ENCODE results near the gene P3H2. TPM values are rescaled to one million over a fixed set of nuclear protein-coding genes. Genes with fewer than 3 reads are reported as not detected.

The P3H2 gene
- total and polyA plus RNA-seq, 2 experiments from 2014 or later: 8.2 to 24.2 TPM

DNA sequence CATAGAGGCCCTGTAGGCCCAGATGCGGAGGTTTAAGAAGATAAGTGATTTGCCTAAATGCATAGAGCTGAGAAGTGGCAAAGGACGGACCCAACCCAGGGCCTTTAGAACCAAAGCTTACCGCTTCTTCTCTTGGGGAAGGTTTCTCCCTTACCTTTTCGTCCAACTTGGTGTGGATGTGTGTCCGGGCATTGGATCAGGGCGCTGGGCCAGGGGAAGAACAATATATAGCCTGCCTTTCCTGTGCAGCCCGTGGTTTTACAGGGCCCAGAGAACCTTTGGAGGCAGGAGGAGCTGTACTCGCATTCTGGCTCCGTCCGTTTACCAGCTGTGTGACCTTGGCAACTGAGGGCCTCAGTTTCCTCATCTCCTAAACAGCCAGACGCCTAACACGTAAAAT lies 686 bp upstream of the P3H2 start:
- Histone ChIP-seq H3K27me3 (ENCODE audit: insufficient read depth) (peaks cover 31% of the 10 kb centered on the region), H3K4me2 (peak overlapping the region; percentile 92; the same call in 1 of the 2 replicates), H3K9me2 (ENCODE audit: insufficient read depth) (no peaks in the 10 kb centered on the region), H3K4me1 (ENCODE audit: insufficient read depth) (peaks cover 34% of the 10 kb centered on the region), H4K20me1 (replicated peaks; ENCODE audit: insufficient read depth) (peaks cover 4% of the 10 kb centered on the region; the same call in 1 of the 2 replicates), H3K79me2 (replicated peaks; ENCODE audit: insufficient read depth) (peaks cover 3% of the 10 kb centered on the region; the same call in 1 of the 2 replicates), H3K27ac (ENCODE audit: low read depth) (no peak overlapping the region), H3F3A (replicated peaks; ENCODE audit: low read depth) (peaks cover 3% of the 10 kb centered on the region; the same call in 1 of the 2 replicates), H3K36me3 (ENCODE audit: insufficient read depth) (0 out of 2 replicates have a peak, but pooled peaks cover 3% of the 10 kb centered on the region), H2AFZ (no peak overlapping the region; the same call in 1 of the 2 replicates), H3K4me3 (0 out of 2 replicates have a peak overlapping the region, but pooled peaks have one; percentile 17)
- H3K36me3 Mint-ChIP-seq (ENCODE audit: low read depth): peaks cover 3% of the 10 kb centered on the region; the same call in 2 of the 3 replicates
- DNase-seq (ENCODE audit: low spot score): no peak
- no peaks in the 10 kb centered on the region; the same call in 2 of the 3 replicates for H3K9me3 Mint-ChIP-seq
- no peak overlapping the region for H3K4me3 Mint-ChIP-seq
- no peak for ATAC-seq
- H3K27me3 Mint-ChIP-seq (ENCODE audit: insufficient read depth, low read depth, poor library complexity): peaks cover 19% of the 10 kb centered on the region
- no peak for TF ChIP-seq ZNF331 (CRISPR knock-in tag; IDR thresholded peaks at IDR 0.05; ENCODE audit: low read depth)
- TF ChIP-seq ZNF114 (CRISPR knock-in tag; IDR thresholded peaks at IDR 0.05): no peak
- no peak for TF ChIP-seq NANOG (IDR thresholded peaks at IDR 0.05; ENCODE audit: borderline replicate concordance)
- TF ChIP-seq STAT1 (IDR thresholded peaks at IDR 0.05; ENCODE audit: unreplicated experiment): no peak
- TF ChIP-seq, protein P1, sequence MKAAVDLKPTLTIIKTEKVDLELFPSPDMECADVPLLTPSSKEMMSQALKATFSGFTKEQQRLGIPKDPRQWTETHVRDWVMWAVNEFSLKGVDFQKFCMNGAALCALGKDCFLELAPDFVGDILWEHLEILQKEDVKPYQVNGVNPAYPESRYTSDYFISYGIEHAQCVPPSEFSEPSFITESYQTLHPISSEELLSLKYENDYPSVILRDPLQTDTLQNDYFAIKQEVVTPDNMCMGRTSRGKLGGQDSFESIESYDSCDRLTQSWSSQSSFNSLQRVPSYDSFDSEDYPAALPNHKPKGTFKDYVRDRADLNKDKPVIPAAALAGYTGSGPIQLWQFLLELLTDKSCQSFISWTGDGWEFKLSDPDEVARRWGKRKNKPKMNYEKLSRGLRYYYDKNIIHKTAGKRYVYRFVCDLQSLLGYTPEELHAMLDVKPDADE (IDR thresholded peaks at IDR 0.05): no peak
- H3K4me1 Mint-ChIP-seq: peaks cover 39% of the 10 kb centered on the region
- H3K27ac Mint-ChIP-seq: no peak overlapping the region

DNA sequence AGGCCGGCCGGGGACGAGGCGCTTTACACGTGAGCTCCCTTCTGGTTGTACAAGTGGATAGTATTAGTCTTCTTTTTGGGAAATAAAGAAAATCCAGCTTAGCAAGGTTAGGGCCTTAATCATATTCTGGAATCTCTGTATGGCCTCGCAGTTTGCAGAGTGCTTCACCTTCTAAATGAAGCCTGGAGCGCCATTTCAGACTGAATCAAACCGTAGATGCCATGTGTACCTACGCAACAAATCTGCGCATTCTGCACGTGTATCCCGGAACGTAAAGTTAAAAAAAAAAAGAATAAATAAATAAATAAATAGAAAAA lies 322 bp upstream of the P3H2 start:
- no peak for DNase-seq (ENCODE audit: low spot score)
- Histone ChIP-seq H4K20me1 (replicated peaks; ENCODE audit: insufficient read depth) (peaks cover 4% of the 10 kb centered on the region; the same call in 1 of the 2 replicates), H3K4me2 (peak overlapping the region; percentile 92; the same call in 1 of the 2 replicates), H3F3A (replicated peaks; ENCODE audit: low read depth) (peaks cover 3% of the 10 kb centered on the region; the same call in 1 of the 2 replicates), H3K4me1 (ENCODE audit: insufficient read depth) (peaks cover 34% of the 10 kb centered on the region), H3K4me3 (peak overlapping the region; percentile 80), H3K36me3 (ENCODE audit: insufficient read depth) (0 out of 2 replicates have a peak, but pooled peaks cover 3% of the 10 kb centered on the region), H3K27ac (ENCODE audit: low read depth) (no peak overlapping the region), H3K27me3 (ENCODE audit: insufficient read depth) (peaks cover 31% of the 10 kb centered on the region), H3K79me2 (replicated peaks; ENCODE audit: insufficient read depth) (peaks cover 5% of the 10 kb centered on the region), H3K9me2 (ENCODE audit: insufficient read depth) (no peaks in the 10 kb centered on the region), H2AFZ (peak overlapping the region; percentile 85)
- H3K27me3 Mint-ChIP-seq (ENCODE audit: insufficient read depth, low read depth, poor library complexity): peaks cover 19% of the 10 kb centered on the region
- peak overlapping the region; percentile 67 for H3K4me3 Mint-ChIP-seq
- H3K4me1 Mint-ChIP-seq: peaks cover 42% of the 10 kb centered on the region
- H3K9me3 Mint-ChIP-seq: no peaks in the 10 kb centered on the region; the same call in 2 of the 3 replicates
- no peak for ATAC-seq
- H3K27ac Mint-ChIP-seq: no peak overlapping the region
- H3K36me3 Mint-ChIP-seq (ENCODE audit: low read depth): peaks cover 3% of the 10 kb centered on the region; the same call in 2 of the 3 replicates
- TF ChIP-seq, protein P2, sequence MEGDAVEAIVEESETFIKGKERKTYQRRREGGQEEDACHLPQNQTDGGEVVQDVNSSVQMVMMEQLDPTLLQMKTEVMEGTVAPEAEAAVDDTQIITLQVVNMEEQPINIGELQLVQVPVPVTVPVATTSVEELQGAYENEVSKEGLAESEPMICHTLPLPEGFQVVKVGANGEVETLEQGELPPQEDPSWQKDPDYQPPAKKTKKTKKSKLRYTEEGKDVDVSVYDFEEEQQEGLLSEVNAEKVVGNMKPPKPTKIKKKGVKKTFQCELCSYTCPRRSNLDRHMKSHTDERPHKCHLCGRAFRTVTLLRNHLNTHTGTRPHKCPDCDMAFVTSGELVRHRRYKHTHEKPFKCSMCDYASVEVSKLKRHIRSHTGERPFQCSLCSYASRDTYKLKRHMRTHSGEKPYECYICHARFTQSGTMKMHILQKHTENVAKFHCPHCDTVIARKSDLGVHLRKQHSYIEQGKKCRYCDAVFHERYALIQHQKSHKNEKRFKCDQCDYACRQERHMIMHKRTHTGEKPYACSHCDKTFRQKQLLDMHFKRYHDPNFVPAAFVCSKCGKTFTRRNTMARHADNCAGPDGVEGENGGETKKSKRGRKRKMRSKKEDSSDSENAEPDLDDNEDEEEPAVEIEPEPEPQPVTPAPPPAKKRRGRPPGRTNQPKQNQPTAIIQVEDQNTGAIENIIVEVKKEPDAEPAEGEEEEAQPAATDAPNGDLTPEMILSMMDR (conservative IDR thresholded peaks at IDR 0.05; ENCODE audit: low read depth in 2 of 2): peak in 1 of 2 experiments; percentile 38; a peak in 2 of 4 replicates
- no peak for TF ChIP-seq EZH2phosphoT487 (IDR thresholded peaks at IDR 0.05; ENCODE audit: unreplicated experiment)

All from GM23338 (cell line).